Measurements from ENCODE around the gene RPL10. TPM values are rescaled to one million over a fixed set of nuclear protein-coding genes. Genes with fewer than 3 reads are reported as not detected.

Gene RPL10
- total and polyA plus RNA-seq, 2 experiments from 2014 or later = 1,435 to 6,561 TPM

GRCh38 chrX:154419688-154420401 is 21.7 kb downstream of the RPL10 start:
- Histone ChIP-seq H3F3A (ENCODE audit: insufficient read depth) (no peaks in the 10 kb centered on the region), H3K79me2 (ENCODE audit: insufficient read depth) (no peaks in the 10 kb centered on the region), H3K9ac (no peak overlapping the region), H4K20me1 (ENCODE audit: insufficient read depth) (no peaks in the 10 kb centered on the region), H3K27ac (no peak overlapping the region), H3K27me3 (replicated peaks; ENCODE audit: insufficient read depth) (no peaks in the 10 kb centered on the region), H3K9me3 (ENCODE audit: low read depth) (no peaks in the 10 kb centered on the region), H3K4me3 (no peak overlapping the region), H3K9me2 (ENCODE audit: insufficient read depth) (no peaks in the 10 kb centered on the region), H3K4me2 (ENCODE audit: unreplicated experiment) (no peak overlapping the region), H3K36me3 (ENCODE audit: low read depth) (no peaks in the 10 kb centered on the region), H2AFZ (no peak overlapping the region), H3K4me1 (ENCODE audit: insufficient read depth) (no peaks in the 10 kb centered on the region)
- in situ Hi-C loops (cut with MboI) = no loop called here
- no peak for TF ChIP-seq EZH2 (IDR thresholded peaks at IDR 0.05; ENCODE audit: insufficient read depth, poor library complexity, severe bottlenecking)
- TF ChIP-seq EZH2phosphoT487 (IDR thresholded peaks at IDR 0.05; ENCODE audit: insufficient read depth, low read depth) = no peak
- 78 to 92% methylated on average over 5 to 14 of the region's 19 CpGs for WGBS, 2 experiments (ENCODE audit: low coverage in 1 of 2, low lambda C conversion rate in 2 of 2, missing lambda C conversion rate in 2 of 2)
- no peak for DNase-seq

GRCh38 chrX:154420402-154420756 is 22.2 kb downstream of the RPL10 start:
- H3K9me3 ChIP-seq (ENCODE audit: low read depth) = no peaks in the 10 kb centered on the region
- no peaks in the 10 kb centered on the region for H3K4me1 ChIP-seq (ENCODE audit: insufficient read depth)
- H3K36me3 ChIP-seq (ENCODE audit: low read depth) = no peaks in the 10 kb centered on the region
- H3K9ac ChIP-seq = no peak overlapping the region
- H3F3A ChIP-seq (ENCODE audit: insufficient read depth) = no peaks in the 10 kb centered on the region
- no peak overlapping the region for H3K4me2 ChIP-seq (ENCODE audit: unreplicated experiment)
- in situ Hi-C loops (cut with MboI) = no loop called here
- DNase-seq = no peak
- H3K79me2 ChIP-seq (ENCODE audit: insufficient read depth) = no peaks in the 10 kb centered on the region
- no peaks in the 10 kb centered on the region for H4K20me1 ChIP-seq (ENCODE audit: insufficient read depth)
- H3K4me3 ChIP-seq = no peak overlapping the region
- 85 to 100% methylated on average over 1 to 10 of the region's 10 CpGs for WGBS, 2 experiments (ENCODE audit: low coverage in 1 of 2, low lambda C conversion rate in 2 of 2, missing lambda C conversion rate in 2 of 2)
- no peaks in the 10 kb centered on the region for H3K27me3 ChIP-seq (replicated peaks; ENCODE audit: insufficient read depth)
- no peaks in the 10 kb centered on the region for H3K9me2 ChIP-seq (ENCODE audit: insufficient read depth)
- no peak overlapping the region for H3K27ac ChIP-seq
- TF ChIP-seq EZH2 (IDR thresholded peaks at IDR 0.05; ENCODE audit: insufficient read depth, poor library complexity, severe bottlenecking) (no peak), EZH2phosphoT487 (IDR thresholded peaks at IDR 0.05; ENCODE audit: insufficient read depth, low read depth) (no peak)
- H2AFZ ChIP-seq = no peak overlapping the region

GRCh38 chrX:154426916-154427770 is 29.0 kb downstream of the RPL10 start:
- 91 to 98% methylated on average over 5 to 13 of the region's 13 CpGs for WGBS, 2 experiments (ENCODE audit: low coverage in 1 of 2, low lambda C conversion rate in 2 of 2, missing lambda C conversion rate in 2 of 2)
- Histone ChIP-seq H3K36me3 (ENCODE audit: low read depth) (no peaks in the 10 kb centered on the region), H3K4me1 (ENCODE audit: insufficient read depth) (no peaks in the 10 kb centered on the region), H3K9me2 (ENCODE audit: insufficient read depth) (no peaks in the 10 kb centered on the region), H3K4me3 (no peak overlapping the region), H4K20me1 (ENCODE audit: insufficient read depth) (no peaks in the 10 kb centered on the region), H3K27ac (no peak overlapping the region), H3K9ac (no peak overlapping the region), H3K27me3 (replicated peaks; ENCODE audit: insufficient read depth) (no peaks in the 10 kb centered on the region), H3K4me2 (ENCODE audit: unreplicated experiment) (no peak overlapping the region), H2AFZ (no peak overlapping the region), H3F3A (ENCODE audit: insufficient read depth) (no peaks in the 10 kb centered on the region), H3K9me3 (ENCODE audit: low read depth) (no peaks in the 10 kb centered on the region), H3K79me2 (ENCODE audit: insufficient read depth) (peaks cover 31% of the 10 kb centered on the region)
- in situ Hi-C loops (cut with MboI) = no loop called here
- no peak for TF ChIP-seq EZH2 (IDR thresholded peaks at IDR 0.05; ENCODE audit: insufficient read depth, poor library complexity, severe bottlenecking)
- no peak for DNase-seq

- Histone ChIP-seq H4K20me1 (ENCODE audit: insufficient read depth) (no peaks in the 10 kb centered on the region), H2AFZ (peak within 1 kb of the TSS; percentile 70), H3K9me3 (ENCODE audit: low read depth) (no peaks in the 10 kb centered on the region), H3F3A (ENCODE audit: insufficient read depth) (no peaks in the 10 kb centered on the region), H3K36me3 (ENCODE audit: low read depth) (no peaks in the 10 kb centered on the region), H3K9me2 (ENCODE audit: insufficient read depth) (no peaks in the 10 kb centered on the region), H3K9ac (peak within 1 kb of the TSS; percentile 81), H3K4me3 (peak within 1 kb of the TSS; percentile 74), H3K27me3 (replicated peaks; ENCODE audit: insufficient read depth) (no peaks in the 10 kb centered on the region), H3K4me1 (ENCODE audit: insufficient read depth) (no peaks in the 10 kb centered on the region), H3K27ac (peak within 1 kb of the TSS; percentile 41; the same call in 1 of the 2 replicates), H3K79me2 (ENCODE audit: insufficient read depth) (peaks cover 31% of the 10 kb centered on the region), H3K4me2 (ENCODE audit: unreplicated experiment) (peak within 1 kb of the TSS; percentile 79)
- 5 to 9% methylated on average over 30 to 32 of the region's 87 CpGs for WGBS, 2 experiments (ENCODE audit: low coverage in 1 of 2, low lambda C conversion rate in 2 of 2, missing lambda C conversion rate in 2 of 2)
- no peak for TF ChIP-seq EZH2phosphoT487 (IDR thresholded peaks at IDR 0.05; ENCODE audit: insufficient read depth, low read depth)
- no peak for TF ChIP-seq EZH2 (IDR thresholded peaks at IDR 0.05; ENCODE audit: insufficient read depth, poor library complexity, severe bottlenecking)
- DNase-seq = peak; percentile 93
- in situ Hi-C loops (cut with MboI) = no loop called here
Measured at GRCh38 chrX:154428176-154429171, 30.3 kb downstream of the RPL10 start, which contains the start of gene ATP6AP1. Gene ATP6AP1 (plus strand): TSS chrX:154428677. CDS start chrX:154428693, 16 bp downstream.
